CD4-positive, alpha-beta T cell treated with Interleukin-21 for 1 hour (primary cell): ENCODE results near the gene FAM24A.
A peak's percentile ranks its signal among the peaks of the same experiment; 100 is the strongest.

Experiments used
- DNase-seq: peaks from one replicate; pipeline ENCODE4 v3.0.0-alpha.2; 2020

FAM24A gene

DNA sequence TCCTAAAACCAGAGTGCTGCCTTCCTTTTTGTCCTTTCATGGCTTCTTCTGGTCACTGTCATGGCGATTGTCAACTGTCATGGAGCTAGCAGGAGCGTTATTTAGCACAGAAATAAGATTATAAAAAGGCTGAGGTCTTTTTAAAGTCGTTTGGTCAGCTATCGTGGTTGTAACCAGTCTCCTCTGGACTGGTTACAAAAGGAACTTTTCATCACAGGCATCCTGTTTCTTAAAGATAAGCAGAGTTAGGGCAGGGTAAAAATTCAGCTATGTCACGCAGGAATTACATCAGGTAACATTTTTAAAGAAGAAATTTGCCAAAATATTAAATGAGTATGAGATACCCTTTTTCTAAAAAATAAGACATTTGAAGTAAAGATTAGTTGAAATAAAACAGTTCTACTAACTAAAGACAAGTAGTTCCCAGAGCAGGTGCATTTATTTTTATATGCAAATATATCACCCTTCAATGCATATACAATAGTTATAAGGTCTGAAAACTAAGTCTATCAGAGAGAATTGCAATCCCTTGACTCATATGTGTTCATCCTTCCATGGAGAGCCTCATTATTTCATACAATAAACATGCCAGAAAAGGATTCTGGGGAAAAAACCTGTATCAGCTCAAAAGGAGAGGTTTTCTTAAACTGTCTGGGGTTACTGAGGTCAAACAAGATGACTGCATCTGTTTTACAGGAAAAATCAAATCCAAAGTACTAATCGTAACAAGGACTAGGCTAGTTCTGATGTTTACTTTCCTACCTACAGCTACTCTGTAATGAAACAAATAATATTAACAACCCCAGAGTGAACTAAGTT lies 20.9 kb downstream of the FAM24A start:
- no peak for DNase-seq

GRCh38 chr10:122939133-122939855 lies 28.9 kb downstream of the FAM24A start:
- DNase-seq: no peak

DNA sequence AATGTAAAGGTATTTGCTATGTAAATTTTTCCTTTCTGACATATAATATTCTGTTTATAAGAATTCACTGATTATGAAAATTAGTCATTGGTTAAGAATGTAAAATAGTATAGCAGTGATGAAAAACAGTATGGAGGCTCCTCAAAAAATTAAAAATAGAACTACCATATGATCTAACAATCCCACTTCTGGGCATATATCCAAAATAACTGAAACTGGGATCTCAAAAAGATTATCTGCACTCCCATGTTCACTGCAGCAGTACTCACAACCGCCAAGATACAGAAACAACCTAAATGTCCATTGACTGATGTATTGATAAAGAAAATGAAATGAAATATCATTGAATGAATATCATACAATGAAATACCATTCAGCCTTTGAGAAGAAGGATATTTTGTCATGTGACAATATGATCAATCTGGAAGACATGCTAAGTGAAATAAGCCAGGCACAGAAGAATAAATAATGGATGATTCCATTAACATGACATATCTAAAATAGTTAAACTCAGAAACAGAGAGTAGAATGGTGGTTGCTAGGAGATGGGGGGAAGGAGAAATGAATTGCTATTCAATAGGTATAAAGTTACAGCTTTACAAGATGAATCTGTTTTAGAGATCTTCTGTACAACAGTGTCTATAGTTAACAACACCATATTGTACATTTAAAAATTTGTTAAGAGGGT lies 29.6 kb downstream of the FAM24A start:
- DNase-seq: no peak

DNA sequence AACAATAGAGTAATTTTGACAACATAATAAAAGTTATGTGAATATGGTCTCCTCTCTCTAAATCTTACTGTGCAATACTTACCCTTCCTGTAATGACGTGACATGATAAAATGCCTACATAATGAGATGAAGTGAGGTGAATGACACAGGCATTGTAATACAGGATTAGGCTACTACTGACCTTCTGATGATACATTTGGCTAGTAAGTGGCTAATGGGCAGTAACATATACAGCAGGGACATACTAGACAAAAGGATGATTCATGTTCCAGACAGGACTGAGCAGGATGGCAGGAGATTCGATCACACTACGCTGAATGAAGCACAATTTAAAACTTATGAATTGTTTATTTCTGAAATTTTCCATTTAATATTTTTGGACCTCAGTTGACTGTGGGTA lies 38.9 kb downstream of the FAM24A start:
- DNase-seq: no peak

DNA sequence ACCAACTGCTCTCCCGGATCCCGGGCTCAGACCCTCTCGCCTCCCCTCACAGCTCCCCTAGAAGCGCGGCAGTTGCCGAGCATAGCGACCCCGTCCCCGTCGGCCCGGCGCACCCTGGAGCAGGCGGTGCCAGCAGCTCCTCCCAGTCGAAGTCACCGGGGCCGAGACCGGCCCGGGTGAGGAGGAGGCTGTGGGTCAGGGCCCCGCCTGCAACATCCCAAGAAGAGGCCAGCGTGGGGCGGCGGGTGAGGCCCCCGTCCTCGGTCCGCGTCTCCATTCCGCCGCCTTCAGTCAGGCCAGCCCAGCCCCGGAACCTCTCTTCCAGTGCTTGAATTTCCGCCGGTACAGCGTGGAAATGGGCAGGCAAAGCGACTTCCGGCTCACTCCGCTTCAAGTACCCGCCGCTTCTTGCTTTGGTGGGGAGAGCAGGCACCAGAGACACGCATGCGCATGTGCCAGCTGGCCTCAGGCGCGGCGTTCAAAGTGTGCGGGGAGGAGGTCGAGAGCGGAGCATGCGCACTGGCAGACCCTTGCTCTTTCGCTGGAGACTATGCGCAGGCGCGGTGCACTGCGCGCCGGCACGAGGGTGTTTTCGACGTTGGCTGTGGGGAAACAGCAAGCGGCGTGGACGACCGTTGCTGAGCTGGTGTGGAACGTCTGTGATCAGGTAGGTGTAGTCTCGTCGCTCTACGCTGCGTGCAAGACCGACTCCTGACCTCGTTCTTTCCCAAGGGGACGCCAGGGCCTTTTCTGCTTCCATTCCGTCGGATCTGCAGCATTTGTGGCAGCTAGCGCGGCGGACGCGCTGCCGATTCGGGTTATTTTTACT lies 43.7 kb downstream of the FAM24A start, which contains the start of gene C10orf88:
Gene C10orf88 (minus strand): TSS at position 326 of the 829 bp plus-strand sequence. CDS start 49 bp downstream, at position 277.
- peak; percentile 99 for DNase-seq

DNA sequence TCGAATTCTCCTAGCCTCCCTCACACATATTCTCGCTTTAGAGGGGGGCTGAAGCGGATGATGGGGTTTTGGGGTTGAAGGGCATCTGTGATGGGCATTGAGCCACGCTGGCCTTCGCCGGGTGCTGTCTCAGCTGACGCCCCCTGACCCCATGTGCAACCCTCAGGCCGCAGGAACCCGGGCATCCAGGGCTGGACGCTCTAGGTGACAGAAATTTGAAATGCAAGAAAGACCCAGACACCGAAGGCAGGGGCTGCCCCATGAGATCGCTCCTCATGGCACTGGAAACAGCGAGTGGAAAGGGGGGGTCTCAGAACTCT lies 44.3 kb downstream of the FAM24A start:
- DNase-seq: no peak

GRCh38 chr10:122955892-122956291 lies 45.5 kb downstream of the FAM24A start:
- DNase-seq: no peak

DNA sequence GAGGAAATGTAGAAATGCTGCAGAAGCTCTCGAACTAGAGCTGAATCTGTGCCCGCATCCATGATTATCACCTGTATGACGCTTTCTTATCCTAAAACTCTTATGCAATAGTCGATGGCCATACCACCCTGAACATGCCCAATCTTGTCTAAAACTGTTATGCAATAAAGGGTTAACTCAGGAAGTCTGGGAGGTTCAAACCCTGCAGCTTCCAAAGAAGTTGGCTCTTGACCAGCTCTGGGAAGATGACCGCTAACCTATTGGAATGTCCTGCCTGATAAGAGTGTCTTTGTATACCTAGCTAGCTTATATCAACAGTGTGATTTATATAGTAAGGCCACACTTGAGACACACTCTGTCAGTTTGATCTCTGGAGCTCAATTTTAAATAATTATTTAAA lies 47.1 kb downstream of the FAM24A start:
- no peak for DNase-seq

GRCh38 chr10:122962405-122962804 lies 52.0 kb downstream of the FAM24A start:
- no peak for DNase-seq
